HG03025 (cell line): ENCODE results near the gene SLC6A3.

ENCODE experiments used
- ATAC-seq: cut with Tn5 transposase; IDR thresholded peaks from one replicate; pipeline ENCODE4 v1.9.1; 2021; ENCODE audit warnings: mild to moderate bottlenecking, moderate library complexity; ENCODE audit not compliant: unreplicated experiment, low FRiP score

SLC6A3 gene

GRCh38 chr5:1357946-1358725, 87.1 kb downstream of the SLC6A3 start:
- no peak for ATAC-seq

GRCh38 chr5:1356873-1357787, 88.1 kb downstream of the SLC6A3 start:
- no peak for ATAC-seq

- ATAC-seq: no peak
Observed at GRCh38 chr5:1354576-1354975, 90.7 kb downstream of the SLC6A3 start.

GRCh38 chr5:1352231-1353219, 92.7 kb downstream of the SLC6A3 start:
- no peak for ATAC-seq

GRCh38 chr5:1351156-1351555, 94.1 kb downstream of the SLC6A3 start:
- no peak for ATAC-seq

GRCh38 chr5:1349246-1349645, 96.0 kb downstream of the SLC6A3 start:
- ATAC-seq: no peak

GRCh38 chr5:1348986-1349245, 96.3 kb downstream of the SLC6A3 start:
- ATAC-seq: no peak

- ATAC-seq: no peak
Observed at GRCh38 chr5:1347571-1347970, 97.7 kb downstream of the SLC6A3 start.

GRCh38 chr5:1346627-1347440, 98.4 kb downstream of the SLC6A3 start:
- no peak for ATAC-seq

- ATAC-seq: no peak
Observed at GRCh38 chr5:1345876-1346626, 99.2 kb downstream of the SLC6A3 start.

- peak; percentile 54 for ATAC-seq
Observed at GRCh38 chr5:1344975-1345838, 100.0 kb downstream of the SLC6A3 start, which contains the start of gene CLPTM1L. Gene CLPTM1L, minus strand, starts transcription at chr5:1345099. Its CDS starts 258 bp downstream, at chr5:1344841.

- ATAC-seq: peak; percentile 24
Observed at GRCh38 chr5:1343931-1344901, 101.0 kb downstream of the SLC6A3 start.

- no peak for ATAC-seq
Observed at GRCh38 chr5:1343315-1343751, 101.9 kb downstream of the SLC6A3 start.
